NCI-H2171 (cell line): ENCODE results near the gene USP24.

Experiments
- DNase-seq: peaks from one replicate; lab custom pipeline; 2025; lab: John Stamatoyannopoulos, UW

The USP24 gene

DNA sequence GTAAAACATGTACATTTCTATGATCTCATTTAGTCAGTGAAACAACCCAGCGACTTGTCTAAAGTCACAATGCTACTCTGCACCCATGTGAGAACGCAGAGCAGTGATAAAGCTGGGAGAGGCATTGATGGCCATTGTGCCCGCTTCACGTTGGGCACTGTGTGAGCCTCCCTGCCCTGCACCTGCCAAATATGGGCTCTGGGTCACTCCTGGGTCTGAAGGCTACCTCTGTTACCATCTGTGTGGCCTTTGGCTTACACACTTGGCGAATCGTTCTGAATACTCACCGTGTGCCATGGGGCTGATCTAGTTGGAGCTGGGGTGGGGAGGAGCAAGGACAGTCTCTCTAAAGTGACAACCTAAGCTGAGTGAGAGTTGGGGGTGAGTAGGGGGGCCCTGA, 145.9 kb downstream of the USP24 start:
- no peak for DNase-seq

DNA sequence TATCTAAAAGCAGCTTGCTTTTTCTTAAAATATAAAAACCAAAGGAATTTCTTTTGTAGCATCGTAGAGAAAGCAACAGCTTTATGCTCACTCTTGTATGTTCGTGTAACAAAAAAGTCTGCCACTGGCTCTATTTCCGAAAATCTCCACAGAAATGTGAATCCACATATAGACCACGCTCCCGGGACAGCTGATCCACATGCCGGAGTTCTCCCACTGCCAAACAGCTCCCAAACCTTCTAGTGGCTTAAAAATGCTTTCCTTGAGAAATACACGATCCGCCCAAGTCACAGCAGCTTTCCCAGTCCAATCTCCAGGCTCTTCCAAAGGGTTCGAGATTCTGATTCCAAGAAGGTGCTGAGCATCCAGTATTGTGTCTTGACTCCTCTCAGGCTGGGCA, 146.5 kb downstream of the USP24 start:
- DNase-seq: no peak

- DNase-seq: no peak
Observed at GRCh38 chr1:55067914-55068313, 147.2 kb downstream of the USP24 start.

GRCh38 chr1:55067022-55067778, 148.0 kb downstream of the USP24 start:
- DNase-seq: peak; percentile 59

GRCh38 chr1:55065648-55066047, 149.5 kb downstream of the USP24 start:
- peak; percentile 67 for DNase-seq

- peak; percentile 81 for DNase-seq
Observed at GRCh38 chr1:55064861-55065263, 150.3 kb downstream of the USP24 start.

- DNase-seq: peak; percentile 76
Observed at GRCh38 chr1:55064071-55064581, 151.0 kb downstream of the USP24 start.

DNA sequence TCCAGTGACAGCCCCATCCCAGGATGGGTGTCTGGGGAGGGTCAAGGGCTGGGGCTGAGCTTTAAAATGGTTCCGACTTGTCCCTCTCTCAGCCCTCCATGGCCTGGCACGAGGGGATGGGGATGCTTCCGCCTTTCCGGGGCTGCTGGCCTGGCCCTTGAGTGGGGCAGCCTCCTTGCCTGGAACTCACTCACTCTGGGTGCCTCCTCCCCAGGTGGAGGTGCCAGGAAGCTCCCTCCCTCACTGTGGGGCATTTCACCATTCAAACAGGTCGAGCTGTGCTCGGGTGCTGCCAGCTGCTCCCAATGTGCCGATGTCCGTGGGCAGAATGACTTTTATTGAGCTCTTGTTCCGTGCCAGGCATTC, 151.6 kb downstream of the USP24 start:
- no peak for DNase-seq

- peak; percentile 63 for DNase-seq
Observed at GRCh38 chr1:55062801-55063576, 152.2 kb downstream of the USP24 start.

DNA sequence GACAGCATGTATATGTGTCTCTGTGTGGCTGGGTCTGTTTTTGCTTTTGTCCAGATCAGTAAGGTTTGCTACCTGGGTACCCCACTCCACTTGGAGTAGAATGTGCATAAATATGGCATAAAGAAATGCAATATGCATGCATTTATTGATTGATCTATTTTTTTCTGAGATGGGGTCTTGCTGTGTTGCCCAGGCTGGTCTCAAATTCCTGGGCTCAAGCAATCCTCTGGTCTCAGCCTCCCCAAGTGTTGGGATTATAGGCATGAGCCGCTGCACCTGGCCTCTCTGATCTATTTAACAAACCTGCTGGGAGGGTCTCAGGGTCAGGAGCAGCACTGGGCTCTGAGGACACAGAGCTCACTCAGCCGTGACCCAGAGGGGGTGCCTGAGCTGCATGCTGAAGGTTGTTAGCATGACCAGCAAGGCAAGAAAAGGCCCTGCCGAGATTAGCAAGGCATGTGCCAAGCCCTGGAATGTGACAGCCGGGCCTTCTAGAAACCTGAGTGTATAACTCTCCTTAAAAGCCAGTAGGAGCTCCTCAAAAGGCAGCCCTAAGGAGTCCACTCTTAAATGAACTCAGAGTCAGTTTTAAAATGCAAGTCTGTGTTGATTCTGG, 153.3 kb downstream of the USP24 start:
- DNase-seq: no peak

DNA sequence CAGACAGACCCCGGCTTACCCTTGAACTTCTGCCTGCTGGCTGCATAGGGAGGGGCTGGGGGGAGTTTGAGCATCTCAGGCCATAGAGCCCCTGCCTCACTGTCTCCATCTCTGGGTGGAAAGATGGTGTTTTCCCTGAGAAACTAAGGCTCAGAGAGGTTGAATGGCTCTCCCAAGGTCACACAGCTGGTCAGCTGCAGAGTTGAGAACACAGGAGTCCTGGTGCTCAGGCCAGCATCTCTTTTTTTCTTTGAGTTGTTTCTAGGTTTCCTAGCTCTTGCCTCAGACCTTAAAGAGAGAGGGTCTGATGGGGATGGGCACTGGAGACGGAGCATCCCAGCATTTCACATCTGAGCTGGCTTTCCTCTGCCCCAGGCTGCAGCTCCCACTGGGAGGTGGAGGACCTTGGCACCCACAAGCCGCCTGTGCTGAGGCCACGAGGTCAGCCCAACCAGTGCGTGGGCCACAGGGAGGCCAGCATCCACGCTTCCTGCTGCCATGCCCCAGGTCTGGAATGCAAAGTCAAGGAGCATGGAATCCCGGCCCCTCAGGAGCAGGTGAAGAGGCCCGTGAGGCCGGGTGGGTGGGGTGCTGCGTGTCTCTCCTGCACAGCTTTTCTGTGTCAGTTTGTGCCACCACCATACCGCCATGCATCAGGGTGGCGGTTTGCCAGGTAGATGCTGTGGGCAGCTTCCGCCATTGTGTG, 154.0 kb downstream of the USP24 start:
- no peak for DNase-seq

- DNase-seq: peak; percentile 34
Observed at GRCh38 chr1:55060133-55060999, 154.8 kb downstream of the USP24 start.

DNA sequence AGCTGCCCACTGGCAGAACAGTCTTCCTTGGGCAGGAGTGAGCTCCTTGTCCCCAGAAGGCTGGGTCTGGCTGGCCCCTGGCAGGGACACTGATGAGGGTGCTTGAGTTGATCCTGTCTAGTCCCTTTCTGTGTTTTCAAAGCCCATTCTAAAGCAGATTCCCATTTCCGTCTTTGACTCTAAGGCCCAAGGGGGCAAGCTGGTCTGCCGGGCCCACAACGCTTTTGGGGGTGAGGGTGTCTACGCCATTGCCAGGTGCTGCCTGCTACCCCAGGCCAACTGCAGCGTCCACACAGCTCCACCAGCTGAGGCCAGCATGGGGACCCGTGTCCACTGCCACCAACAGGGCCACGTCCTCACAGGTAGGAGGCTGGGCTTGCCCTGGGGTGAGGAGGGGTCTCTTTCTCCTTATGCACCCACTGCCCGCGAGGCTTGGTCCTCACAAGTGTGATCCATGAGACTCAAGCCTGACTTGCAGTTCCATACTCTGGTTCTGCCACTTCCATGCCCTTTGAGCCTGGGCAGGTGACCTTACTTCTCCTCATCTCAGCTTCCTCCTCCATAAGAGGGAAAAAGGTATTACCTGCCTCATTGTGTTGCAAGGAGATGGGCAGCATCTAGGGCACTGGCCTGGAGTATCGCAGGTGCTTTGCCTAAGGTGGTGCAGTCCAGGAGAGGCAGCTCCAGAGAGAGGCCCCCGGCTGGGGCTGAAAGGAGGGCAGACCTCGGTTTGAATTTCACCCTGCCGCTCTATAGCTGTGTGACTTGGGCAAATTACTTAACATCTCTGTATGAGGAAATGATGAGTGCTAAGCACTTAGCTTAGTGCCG, 155.6 kb downstream of the USP24 start:
- DNase-seq: no peak

- no peak for DNase-seq
Observed at GRCh38 chr1:55057956-55058298, 157.2 kb downstream of the USP24 start.

GRCh38 chr1:55057270-55057955, 157.8 kb downstream of the USP24 start:
- DNase-seq: no peak

GRCh38 chr1:55056632-55056992, 158.6 kb downstream of the USP24 start:
- DNase-seq: no peak

DNA sequence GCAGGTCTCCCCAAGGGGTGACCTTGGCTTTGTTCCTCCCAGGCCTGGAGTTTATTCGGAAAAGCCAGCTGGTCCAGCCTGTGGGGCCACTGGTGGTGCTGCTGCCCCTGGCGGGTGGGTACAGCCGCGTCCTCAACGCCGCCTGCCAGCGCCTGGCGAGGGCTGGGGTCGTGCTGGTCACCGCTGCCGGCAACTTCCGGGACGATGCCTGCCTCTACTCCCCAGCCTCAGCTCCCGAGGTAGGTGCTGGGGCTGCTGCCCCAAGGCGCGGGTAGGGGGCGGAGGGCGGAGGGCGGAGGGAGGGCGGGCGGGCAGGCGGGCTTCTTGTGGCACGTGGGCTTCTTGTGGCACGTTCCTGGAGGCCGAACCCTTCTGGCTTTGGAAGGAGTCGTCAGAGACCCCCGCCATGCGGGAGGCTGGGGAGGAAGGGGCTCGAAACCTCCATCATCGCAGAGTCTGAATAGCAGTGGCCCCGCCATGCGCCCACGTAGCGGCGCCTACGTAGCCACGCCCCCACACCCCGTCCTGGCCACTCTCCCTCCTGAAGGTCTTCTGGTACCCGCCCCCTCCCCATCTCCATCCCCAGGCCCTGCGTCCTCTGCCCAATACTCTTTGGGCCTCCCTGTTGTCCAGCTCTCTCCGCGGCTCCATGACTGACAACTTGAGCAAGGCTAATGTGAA, 159.1 kb downstream of the USP24 start:
- no peak for DNase-seq

GRCh38 chr1:55055084-55055882, 159.9 kb downstream of the USP24 start:
- DNase-seq: no peak
